SK-N-SH treated with all-trans-retinoic acid at 6 μM for 48 hours (cell line): ENCODE data around the gene USP15.

ENCODE experiments used
- ATAC-seq: fragments of 200-7000 bp; cut with Tn5 transposase; 3 replicates; pipeline ENCODE4 v1.9.1; 2020; ENCODE audit warnings: mild to moderate bottlenecking, moderate library complexity
- BACH2 ChIP-seq: fragments of 250-450 bp; sonication (Bioruptor Pico); IDR thresholded peaks from 2 replicates; pipeline ENCODE4 v1.9.0; 2021; ENCODE audit warnings: mild to moderate bottlenecking, borderline replicate concordance
- CREB5 ChIP-seq: fragments of 250-450 bp; sonication (Bioruptor Pico); IDR thresholded peaks from 2 replicates; pipeline ENCODE4 v1.5.1; 2020; ENCODE audit warnings: low read depth, mild to moderate bottlenecking, moderate library complexity
- CSRNP3 ChIP-seq: fragments of 250-450 bp; sonication (Bioruptor Pico); IDR thresholded peaks from 2 replicates; pipeline ENCODE4 v1.5.1; 2021; ENCODE audit warnings: mild to moderate bottlenecking, moderate library complexity
- ESRRG ChIP-seq: fragments of 250-450 bp; sonication (Bioruptor Pico); IDR thresholded peaks from 2 replicates; pipeline ENCODE4 v1.6.1; 2021; ENCODE audit warnings: mild to moderate bottlenecking
- GLIS3 ChIP-seq: fragments of 250-450 bp; sonication (Bioruptor Pico); IDR thresholded peaks from 2 replicates; pipeline ENCODE4 v1.5.0; 2020; ENCODE audit warnings: mild to moderate bottlenecking, moderate library complexity
- ISL1 ChIP-seq: fragments of 250-450 bp; sonication (Bioruptor Pico); IDR thresholded peaks from 2 replicates; pipeline ENCODE4 v2.1.2; 2022; ENCODE audit warnings: mild to moderate bottlenecking, moderate library complexity
- OSR1 ChIP-seq: fragments of 250-450 bp; sonication (Bioruptor Pico); IDR thresholded peaks from 2 replicates; pipeline ENCODE4 v1.8.0; 2022; ENCODE audit warnings: moderate library complexity, mild to moderate bottlenecking, inconsistent platforms
- PATZ1 ChIP-seq: fragments of 250-450 bp; sonication (Bioruptor Pico); IDR thresholded peaks from 2 replicates; pipeline ENCODE4 v1.8.0; 2020; ENCODE audit warnings: mild to moderate bottlenecking, moderate library complexity, borderline replicate concordance
- POU6F1 ChIP-seq: fragments of 250-450 bp; sonication (Bioruptor Pico); IDR thresholded peaks from 2 replicates; pipeline ENCODE4 v1.8.0; 2021; ENCODE audit warnings: low read depth, mild to moderate bottlenecking, moderate library complexity, borderline replicate concordance
- PPARA ChIP-seq: fragments of 250-450 bp; sonication (Bioruptor Pico); IDR thresholded peaks from 2 replicates; pipeline ENCODE4 v1.5.0; 2020; ENCODE audit warnings: mild to moderate bottlenecking, borderline replicate concordance
- RARB ChIP-seq: fragments of 250-450 bp; sonication (Bioruptor Pico); IDR thresholded peaks from 2 replicates; pipeline ENCODE4 v1.8.0; 2021; ENCODE audit warnings: mild to moderate bottlenecking, moderate library complexity
- TCF4 ChIP-seq: fragments of 250-450 bp; sonication (Bioruptor Pico); IDR thresholded peaks from 2 replicates; pipeline ENCODE4 v1.8.0; 2021; ENCODE audit warnings: mild to moderate bottlenecking, moderate library complexity, borderline replicate concordance
- TOX ChIP-seq: fragments of 250-450 bp; sonication (Bioruptor Pico); IDR thresholded peaks from 2 replicates; pipeline ENCODE4 v1.8.0; 2021; ENCODE audit warnings: mild to moderate bottlenecking, moderate library complexity, borderline replicate concordance
- TSHZ2 ChIP-seq: fragments of 250-450 bp; sonication (Bioruptor Pico); IDR thresholded peaks from 2 replicates; pipeline ENCODE4 v1.5.0; 2020; ENCODE audit warnings: mild to moderate bottlenecking, moderate library complexity
- ZC3H10 ChIP-seq: fragments of 250-450 bp; sonication (Bioruptor Pico); IDR thresholded peaks from 2 replicates; pipeline ENCODE4 v1.5.1; 2021; ENCODE audit warnings: mild to moderate bottlenecking, moderate library complexity
- ZFP3 ChIP-seq: fragments of 250-450 bp; sonication (Bioruptor Pico); IDR thresholded peaks from 2 replicates; pipeline ENCODE4 v1.5.0; 2020; ENCODE audit warnings: mild to moderate bottlenecking, moderate library complexity
- ZFP30 ChIP-seq: fragments of 450-650 bp; formaldehyde crosslinking; IDR thresholded peaks from 2 replicates; pipeline ENCODE4 v1.5.0; 2022; ENCODE audit warnings: mild to moderate bottlenecking, moderate library complexity
- ZNF8 ChIP-seq: fragments of 450-650 bp; formaldehyde crosslinking; IDR thresholded peaks from 2 replicates; pipeline ENCODE4 v1.5.0; 2020; ENCODE audit warnings: mild to moderate bottlenecking, moderate library complexity

Gene USP15

GRCh38 chr12:62259993-62260732 is at the start of gene USP15:
TSS of gene USP15 (plus strand) at chr12:62260404. CDS start at chr12:62260415, 11 bp downstream.
- TF ChIP-seq TSHZ2 (CRISPR knock-in tag) (peak; percentile 55; the same call in 1 of the 2 replicates), GLIS3 (CRISPR knock-in tag) (no peak), TOX (no peak), BACH2 (CRISPR knock-in tag) (no peak), RARB (CRISPR knock-in tag) (no peak), ZFP3 (CRISPR knock-in tag) (peak; percentile 64; the same call in 1 of the 2 replicates), CSRNP3 (CRISPR knock-in tag) (no peak), ZC3H10 (CRISPR knock-in tag) (no peak), ZNF8 (no peak), ISL1 (CRISPR knock-in tag) (no peak), POU6F1 (peak; percentile 91), CREB5 (no peak), PPARA (CRISPR knock-in tag) (0 out of 2 replicates have a peak, but pooled peaks have one; percentile 41), ESRRG (CRISPR knock-in tag) (no peak)
- ATAC-seq, result peak; percentile 97

GRCh38 chr12:62210422-62210821 is 49.8 kb upstream of the USP15 start:
- TF ChIP-seq CSRNP3 (CRISPR knock-in tag) (no peak), OSR1 (CRISPR knock-in tag) (no peak), ZC3H10 (CRISPR knock-in tag) (no peak), TCF4 (CRISPR knock-in tag) (no peak), CREB5 (no peak), ZFP3 (CRISPR knock-in tag) (no peak), ZFP30 (CRISPR knock-in tag) (no peak)
- peak; percentile 81 for ATAC-seq

- no peak for ATAC-seq
- no peak for TF ChIP-seq TOX
- TF ChIP-seq ZC3H10 (CRISPR knock-in tag), result no peak
- no peak for TF ChIP-seq PATZ1 (CRISPR knock-in tag)
- TF ChIP-seq TSHZ2 (CRISPR knock-in tag), result no peak
Measured at GRCh38 chr12:62211510-62211909, 48.7 kb upstream of the USP15 start.
